ENCODE data around the gene TEKTIP1.

TEKTIP1 gene

DNA sequence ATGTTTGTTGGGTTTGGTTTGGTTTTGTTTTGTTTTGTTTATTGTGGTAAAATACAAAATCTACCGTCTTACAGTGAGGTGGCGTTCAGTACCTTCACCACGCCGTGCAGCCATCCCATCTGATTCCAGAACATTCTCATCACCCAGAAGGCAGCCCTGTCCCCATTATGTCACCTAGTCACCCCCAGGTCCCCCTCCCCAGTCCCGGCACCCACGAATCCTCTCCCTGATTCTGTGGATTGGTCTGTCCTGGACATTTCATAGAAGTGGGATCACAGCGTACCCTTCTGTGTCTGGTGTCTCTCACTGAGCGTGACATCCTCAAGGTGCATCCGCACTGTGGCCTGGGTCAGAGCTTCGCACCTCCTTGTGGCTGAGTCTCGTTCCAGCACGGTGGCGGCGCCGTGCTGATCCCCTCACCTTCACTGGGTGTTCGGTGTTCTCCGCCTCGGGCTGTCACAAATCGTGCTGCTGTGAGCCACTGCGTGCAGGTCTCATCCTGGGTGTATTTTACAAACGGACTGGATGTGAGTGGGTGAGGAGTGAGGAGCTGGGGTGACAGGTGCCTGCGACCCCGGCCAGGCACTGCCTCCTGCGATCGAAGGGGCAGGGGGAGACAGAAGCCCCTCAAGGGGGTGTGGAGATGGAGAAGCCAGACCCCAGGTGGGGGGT is 580 bp upstream of the TEKTIP1 start:
- DNase-seq, result no peak

DNA sequence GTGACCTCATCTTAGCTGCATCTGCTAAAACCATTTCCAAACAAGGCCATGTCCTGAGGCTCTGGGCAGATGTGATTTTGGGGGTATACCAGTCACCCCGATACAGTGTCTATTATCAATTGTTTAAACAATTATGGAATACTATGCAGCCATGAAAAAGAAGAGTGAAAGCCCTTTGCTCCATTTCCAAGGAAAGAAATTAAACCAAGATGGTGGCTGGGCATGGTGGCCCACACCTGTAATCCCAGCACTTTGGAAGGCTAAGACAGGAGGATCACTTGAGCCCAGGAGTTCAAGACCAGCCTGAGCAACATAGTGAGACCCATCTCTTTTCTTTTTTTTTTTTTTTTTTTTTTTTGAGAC is 763 bp downstream of the TEKTIP1 start:
- DNase-seq, result no peak

DNA sequence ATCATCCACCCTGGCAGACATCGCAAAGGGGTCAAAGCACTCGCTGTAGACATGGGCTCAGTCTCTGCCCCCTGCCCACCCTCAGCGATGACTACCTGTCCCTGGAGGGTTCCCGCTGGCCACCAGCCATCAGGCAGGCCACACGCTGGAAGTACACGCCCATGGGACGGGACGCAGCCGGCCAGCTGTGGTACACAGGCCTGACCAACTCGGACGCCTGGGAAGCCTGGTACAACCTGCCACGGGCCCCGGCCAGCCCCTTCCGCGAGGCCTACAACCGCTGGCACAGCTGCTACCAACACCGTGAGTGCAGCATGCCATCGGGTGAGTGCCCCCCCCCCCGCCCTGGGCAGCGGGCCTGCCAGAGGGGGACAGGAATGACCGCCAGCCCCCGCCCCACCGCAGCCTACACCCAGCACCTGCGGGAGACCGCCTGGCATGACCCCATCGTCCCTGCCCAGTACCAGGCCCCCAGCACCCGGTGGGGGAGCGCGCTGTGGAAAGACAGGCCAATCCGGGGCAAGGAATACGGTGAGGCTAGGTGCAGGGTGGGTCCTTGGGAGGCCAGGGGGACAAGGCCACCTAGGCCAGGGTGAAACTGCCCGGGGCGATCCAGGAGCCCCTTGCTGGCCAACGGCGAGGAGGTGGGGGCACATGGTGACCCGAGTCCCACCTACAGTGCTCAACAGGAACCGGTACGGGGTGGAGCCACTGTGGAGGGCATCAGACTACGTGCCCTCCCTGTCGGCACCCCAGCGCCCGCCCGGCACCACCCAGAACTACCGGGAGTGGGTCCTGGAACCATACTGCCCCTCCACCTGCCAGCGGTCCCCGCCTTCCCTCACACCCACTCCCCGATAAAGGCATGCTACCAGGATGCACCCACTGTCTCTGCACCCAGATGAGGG is 4.4 kb downstream of the TEKTIP1 start:
- DNase-seq, result no peak

DNA sequence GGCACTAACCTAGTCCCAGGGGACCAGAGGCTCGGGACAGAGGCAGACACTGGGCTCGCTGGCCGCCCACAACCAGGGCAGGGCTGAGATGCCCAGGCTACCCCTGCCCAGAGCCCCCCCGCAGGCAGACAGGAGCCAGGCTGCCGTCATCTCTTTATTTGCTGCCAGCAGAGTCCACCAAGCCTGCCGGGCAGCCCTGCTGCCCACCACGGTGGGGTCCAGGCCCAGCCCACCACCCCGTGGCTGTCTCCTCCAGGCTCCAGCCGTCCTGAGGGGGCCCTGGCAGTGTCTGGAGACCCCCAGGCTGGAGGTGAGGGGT is 5.0 kb downstream of the TEKTIP1 start:
- no peak for DNase-seq

DNA sequence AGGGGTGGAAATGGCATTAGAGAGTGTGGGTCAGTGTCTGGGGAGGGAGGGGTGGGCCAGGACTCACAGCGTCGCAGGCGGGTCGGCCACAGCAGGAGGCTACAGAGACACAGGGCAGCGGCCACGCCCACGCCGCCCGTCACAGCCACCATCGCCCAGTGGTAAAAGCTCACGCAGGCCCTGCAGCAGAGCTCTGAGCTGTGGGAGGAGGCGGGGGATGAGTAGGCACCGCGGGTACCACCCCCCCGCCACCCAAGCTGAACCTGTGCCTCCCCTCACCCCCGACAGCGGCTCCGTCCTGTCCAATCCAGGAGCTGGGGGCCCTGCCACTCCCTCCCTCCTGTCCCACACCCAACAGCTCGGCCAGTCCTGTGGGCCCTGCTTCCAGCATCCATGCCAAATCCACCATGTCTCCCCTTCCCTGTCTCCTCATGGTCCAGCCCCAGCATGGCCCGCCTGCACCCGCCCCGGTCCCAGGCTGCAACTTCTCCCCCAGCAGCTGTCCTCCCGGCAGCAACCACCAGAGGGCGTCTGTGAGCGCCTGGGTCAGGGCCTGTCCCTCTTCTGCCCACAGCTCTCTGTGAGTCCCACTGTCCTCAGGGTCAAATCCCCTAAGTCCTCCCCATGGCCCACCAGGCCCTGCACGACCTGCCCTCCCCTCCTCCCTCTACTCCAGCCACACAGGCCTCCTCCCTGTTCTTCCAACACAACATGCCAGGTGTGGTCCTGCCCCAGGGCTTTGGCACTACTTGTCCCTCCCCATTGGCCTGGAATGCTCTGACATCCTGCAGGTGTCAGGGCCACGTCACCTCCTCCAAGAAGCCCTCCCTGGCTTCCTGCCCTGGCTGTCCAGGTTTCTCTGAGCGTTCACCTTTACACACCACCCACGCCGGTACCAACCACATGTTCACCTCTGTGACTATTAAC is 6.0 kb downstream of the TEKTIP1 start:
- DNase-seq, result peak; percentile 52

DNA sequence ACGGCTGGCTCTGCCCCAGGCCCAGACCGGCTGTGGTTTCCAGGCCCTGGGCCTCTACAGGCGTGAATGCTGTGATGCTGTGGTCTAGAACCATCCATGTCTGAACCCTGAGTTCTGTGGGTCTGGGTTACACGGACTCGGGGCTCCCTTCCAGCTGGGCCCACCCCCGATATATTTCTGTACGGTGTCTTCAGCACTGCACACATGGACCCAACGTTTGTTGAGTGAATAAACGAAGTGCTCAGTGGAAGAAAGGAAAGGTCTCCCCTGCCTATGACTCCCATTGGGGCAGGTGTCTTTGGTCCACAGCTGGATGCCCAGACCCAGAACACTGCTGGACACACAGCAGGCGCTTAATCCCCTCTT is 6.7 kb downstream of the TEKTIP1 start:
- no peak for DNase-seq

DNA sequence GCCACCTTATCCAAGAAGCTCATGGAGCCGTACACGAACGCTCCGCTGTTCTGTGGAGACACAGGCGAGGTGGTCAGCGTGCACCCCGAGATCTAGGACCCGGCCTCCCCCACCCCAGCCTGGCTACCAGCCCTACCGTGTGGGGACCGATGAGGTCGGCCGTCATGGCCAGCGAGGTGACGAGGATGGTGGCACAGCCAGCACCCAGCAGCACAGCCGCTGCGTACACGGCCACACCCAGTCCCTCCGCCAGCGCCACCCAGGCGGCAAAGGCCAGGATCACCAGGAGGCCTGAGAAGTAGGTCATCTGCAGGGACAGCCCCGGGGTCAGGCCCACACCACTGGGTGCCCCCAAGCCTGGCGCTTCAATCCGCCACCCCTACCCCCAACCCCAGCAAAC is 7.1 kb downstream of the TEKTIP1 start:
- no peak for DNase-seq

DNA sequence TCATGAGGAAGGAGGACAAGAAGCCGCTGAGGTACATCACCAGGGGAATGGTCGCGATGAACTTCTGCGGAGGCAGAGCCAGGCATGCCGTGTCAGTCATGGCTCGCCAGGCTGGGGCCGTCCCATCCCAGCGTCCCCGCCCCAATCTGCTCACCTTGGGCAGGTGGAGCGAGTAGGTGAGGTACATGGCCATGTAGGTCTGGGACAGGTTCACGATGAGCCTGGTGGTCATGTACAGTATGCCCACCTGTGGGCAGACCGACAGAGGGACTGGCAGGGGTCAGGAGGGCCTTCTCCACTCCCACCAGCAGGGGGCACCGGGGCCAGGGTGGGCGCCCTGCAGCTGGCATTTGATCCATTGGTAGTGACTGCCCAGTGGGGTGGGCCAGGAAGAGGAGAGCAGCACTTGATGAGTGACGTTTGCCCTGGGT is 8.3 kb downstream of the TEKTIP1 start:
- no peak for DNase-seq

DNA sequence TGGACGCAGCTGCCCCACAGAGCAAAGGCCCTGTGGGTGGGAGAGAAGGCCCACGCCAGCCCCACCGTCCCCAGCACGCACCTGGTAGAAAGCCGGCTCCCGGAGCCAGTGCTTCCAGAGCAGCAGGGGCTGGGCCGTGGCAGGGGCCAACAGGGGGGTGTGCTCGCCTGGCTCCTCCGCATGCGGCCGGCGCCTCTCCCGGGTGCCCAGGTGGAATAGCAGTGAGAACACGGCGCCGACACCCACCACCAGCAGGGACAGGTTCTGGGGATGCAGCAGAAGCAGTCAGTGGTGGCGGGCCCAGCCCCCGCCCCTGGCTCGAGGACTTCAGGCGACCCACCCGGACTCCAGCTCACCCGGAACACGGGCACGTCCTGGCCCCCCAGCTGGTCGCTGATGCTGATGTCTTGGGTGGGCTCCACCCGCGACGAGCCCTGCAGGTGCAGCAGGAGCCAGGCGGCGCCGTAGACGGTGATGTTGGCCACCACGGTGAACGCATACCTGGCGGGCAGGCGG is 8.9 kb downstream of the TEKTIP1 start:
- no peak for DNase-seq

DNA sequence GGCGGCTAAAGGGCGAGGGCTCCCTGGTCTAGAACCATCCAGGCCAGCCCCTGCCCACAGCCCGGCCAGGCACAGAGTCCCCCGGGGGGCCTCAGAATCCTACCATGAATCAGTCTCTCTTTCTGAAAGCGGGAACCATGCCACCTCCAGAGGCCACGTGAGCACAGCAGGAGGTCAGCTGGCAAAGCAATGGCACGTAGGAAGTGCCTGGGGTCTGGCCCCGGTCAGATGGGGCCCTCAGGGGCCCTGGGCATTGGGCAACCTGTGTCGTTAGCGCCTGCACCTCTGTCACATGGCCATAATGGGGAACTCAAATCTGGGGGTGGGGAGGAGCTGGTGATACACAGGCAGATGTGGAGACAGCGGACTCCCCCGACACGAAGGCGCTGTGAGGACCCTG is 9.6 kb downstream of the TEKTIP1 start:
- no peak for DNase-seq

DNA sequence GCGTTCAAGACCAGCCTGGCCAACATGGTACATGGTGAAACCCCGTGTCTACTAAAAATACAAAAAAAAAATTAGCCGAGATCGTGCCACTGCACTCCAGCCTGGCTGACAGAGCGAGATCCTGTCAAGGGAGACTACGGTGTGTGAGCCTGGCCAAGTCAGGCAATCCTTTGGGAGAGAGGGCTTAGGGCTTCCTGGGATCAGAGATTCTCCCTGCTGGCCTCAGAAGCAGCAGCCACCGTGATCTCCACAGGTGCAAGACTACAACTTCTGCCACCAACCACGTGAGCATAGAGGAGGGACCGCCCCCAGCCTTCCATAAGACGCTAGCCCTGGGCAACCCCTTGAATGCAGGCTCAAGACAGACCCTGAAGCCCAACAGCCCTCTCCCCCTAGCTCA is 10.8 kb downstream of the TEKTIP1 start:
- no peak for DNase-seq

DNA sequence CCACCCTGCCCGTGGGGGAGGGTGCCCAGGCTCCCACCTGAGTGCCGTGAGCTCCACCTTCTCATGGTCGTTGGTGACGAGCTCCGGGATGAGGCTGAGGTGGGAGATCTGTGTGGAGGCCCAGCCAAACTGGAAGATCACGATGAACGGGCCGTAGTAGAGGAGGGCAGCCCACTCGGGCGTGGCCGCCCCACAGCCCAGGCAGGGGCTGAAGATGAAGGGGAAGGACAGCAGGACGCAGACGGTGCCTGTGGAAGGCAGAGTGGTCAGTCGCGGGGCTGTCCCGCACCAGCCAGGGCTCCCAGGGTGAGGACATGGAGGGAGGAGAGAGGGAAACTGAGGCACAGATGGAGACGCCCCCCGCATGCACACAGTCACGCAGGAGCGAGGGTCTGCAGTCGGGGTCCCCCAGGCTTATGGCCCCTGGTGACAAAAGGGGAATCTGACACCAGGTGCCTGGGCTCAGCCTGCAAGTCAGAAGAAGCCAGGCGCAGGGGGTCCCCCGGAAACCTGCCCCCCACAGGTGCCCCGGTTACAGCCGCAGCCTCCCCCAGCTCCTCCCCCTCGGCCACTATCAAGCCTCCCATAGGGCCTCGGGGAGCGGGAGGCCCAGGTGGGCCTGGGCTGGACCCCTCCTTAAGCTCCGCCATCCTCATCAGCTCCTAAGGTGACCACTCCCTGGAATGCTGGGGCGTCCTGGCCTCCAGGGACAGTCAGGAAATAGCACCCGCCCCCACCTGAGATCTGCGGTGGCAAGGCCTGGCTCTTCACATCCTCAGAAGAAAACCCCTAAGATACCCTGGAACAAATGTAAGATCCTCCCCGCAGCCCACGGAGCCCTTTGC is 12.2 kb downstream of the TEKTIP1 start:
- no peak for DNase-seq

DNA sequence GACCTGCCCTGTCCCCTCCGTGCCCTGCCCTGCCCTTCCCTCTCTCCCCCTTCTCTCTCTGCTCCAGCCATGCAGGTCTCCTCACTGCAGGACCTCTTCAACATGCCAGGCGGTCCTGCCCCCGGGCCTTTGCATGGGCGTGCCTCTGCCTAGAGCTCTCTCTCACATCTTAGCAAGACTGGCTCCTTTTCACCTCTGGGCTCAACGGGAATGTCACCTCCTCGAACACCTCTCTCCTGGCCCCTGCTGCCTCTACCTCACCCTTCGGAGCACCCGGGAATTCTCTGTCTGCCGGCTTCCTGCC is 12.8 kb downstream of the TEKTIP1 start:
- DNase-seq, result no peak

DNA sequence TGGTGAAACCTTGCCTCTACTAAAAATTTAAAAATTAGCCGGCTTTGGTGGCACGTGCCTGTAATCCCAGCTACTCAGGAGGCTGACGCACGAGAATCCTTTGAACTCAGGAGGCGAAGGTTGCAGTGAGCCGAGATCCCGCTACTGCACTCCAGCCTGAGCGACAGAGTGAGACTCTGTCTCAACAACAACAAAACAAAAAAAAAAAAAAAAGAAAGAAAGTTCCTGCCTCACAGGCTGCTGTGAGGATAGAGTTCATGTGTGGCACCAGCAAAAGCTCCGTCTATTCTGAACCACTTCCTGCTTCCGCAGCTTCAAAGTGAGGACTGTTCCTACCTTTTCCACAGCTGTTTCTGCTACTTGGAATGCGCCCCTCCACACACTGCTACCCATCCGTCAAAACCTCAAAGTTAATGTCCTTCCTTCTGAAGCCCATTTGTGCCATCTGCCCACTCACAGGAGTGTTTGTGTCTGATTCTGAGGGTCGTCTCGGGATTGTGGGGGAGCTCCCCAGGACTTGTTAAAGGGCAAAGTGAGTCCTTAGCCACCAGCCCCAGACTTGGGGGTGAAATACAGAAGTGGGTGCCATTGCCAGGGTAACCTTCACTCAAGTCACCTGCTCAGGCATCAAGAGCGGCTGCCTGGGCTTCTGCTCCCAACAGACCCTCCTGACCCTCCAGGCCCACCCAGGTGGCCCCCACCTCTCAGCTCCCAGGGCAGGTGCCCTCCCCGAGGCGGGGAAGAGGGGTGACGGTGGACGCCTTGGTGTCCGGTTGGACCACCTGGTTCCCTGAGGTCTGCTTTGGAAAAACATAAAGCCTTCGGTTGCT is 15.5 kb downstream of the TEKTIP1 start:
- no peak for DNase-seq

DNA sequence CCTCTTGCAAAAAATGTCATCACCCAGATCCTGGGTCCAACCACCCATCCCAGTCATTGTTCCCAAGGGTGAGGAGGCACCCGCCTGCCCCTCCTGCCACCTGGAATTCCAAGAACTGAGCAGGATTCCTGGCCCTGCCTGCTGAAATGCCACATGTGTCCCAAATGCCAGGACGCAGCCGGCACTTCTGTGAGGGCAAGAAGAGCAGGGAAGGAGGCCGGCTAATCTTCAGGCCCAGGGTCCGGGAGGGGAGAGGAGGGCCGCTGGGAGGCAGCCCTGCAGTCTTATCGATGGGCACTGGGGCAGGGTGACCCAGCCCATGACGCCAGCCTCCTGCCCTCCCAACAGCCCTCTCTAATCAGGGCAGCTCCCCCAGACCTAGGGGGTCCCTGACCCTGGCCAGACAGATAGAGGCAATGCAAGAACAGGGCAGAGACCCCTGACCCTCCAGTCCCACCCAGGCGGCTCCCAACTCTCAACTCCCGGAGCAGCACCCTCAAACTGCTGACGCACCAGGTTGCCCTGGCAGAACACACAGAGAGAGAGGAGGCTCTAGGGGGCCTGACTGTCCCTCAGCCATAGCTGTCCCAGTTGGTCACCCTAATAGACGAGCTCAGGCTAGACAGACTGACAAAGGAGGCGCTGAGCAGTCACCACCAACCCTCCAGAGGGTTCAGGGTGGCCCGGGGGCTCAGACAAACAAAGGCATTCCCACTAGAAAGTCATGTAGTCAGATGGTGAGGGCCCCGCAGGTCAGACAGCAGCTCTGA is 16.9 kb downstream of the TEKTIP1 start:
- DNase-seq, result no peak

DNA sequence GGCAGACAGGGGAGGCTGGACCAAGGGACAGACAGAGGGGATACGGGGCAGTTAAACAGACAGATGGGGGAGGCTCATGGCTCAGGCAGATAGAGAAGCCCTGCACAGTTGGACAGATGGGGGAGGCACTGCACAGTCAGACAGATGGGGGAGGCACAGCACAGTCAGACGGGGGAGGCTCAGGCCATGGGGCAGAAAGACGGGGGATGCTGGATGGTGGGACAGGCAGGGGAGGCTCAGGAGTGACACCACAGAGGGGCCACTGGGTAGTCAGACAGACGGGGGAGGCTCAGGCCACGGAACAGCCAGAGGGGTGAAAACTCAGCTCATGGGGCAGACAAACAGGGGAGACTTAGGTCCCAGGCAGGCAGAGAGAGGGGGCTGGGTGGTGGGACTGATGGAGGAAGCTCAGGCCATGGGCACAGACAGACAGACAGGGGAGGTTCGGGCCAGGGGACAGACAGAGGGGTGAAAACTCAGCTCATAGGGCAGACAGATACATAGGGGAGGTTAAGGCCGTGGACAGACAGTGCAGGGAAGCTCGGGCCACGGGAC is 17.5 kb downstream of the TEKTIP1 start:
- no peak for DNase-seq

DNA sequence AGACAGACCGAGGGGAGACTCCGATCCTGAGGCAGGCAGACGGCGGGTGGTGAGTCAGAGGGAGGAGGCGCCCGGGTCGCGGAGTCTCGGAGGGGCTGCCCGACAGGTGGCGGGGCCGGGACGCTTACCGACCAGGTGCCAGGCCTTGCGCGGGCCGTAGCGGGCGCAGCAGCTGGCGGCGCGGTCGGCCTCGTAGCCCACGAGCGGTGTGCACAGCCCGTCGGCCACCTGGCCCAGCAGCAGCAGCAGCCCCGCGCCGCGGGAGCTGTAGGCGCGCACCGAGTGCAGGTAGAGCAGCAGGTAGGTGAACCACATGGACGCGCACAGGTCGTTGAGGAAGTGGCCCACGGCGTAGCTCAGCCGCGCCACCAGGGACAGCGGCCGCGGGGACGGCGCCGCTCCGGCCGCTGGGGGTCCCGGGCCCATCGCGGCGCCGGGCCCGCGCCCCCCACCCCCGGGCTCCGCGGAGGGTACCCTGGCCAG is 18.0 kb downstream of the TEKTIP1 start:
- peak; percentile 27 for DNase-seq

DNA sequence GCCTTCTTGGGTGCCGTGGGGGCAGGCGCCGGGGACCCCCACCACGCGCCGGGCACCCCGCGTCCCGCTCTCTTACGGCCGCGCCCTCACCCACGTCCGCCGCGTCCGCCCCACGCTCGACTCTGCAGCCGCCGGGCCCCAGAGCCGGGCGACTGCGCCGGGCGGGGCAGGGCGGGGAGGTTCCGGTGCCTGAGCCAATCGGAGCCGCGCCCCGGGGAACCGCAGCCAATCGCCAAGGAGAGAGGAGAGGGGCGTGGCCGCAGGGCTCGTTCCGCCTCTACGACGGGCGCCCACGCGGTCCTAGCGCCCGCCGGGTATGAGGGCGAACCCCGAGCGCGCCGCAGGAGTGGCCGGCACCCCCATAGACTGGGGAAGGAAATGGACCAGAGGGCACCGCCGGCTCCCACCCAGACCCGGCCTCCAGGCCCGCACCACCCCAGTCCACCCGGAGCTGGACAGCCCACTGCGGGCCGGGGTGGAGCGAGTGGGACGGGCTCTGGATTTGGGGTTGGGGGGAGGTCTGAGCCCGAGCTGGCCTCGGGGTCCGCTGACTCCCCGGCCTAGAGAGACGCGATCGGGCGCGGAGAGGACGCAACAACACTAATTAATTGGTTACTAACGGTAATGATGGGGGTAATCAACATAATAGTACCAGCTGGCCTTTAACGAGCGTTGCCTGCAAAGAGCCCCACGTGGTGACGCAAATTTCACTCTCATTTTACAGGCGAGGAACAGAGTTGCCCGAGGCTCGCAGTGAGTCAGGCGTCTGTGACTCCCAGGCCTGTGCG is 18.7 kb downstream of the TEKTIP1 start, which contains the start of gene MFSD12:
Gene MFSD12, minus strand, starts transcription at position 126 of the 788 bp plus-strand sequence. CDS start 183 bp downstream, outside the sequence.
- peak; percentile 94 for DNase-seq

All from NCI-H82 (cell line).